Upper lobe of right lung (tissue), 1 donor: Measurements from ENCODE around the gene HMGN3. TPM values are rescaled to one million over a fixed set of nuclear protein-coding genes. Genes with fewer than 3 reads are reported as not detected.

Experiments used
- ATAC-seq: fragments of 200-7000 bp; cut with Tn5 transposase; one replicate; pipeline ENCODE4 v1.9.1; 2020; ENCODE audit warnings: mild to moderate bottlenecking, moderate library complexity
- DNase-seq: peaks from one replicate; pipeline ENCODE4 v3.0.0-alpha.2; 2020
- H3K27ac ChIP-seq: fragments of 200-600 bp; one replicate; pipeline ENCODE4 v1.8.0; 2022
- H3K27me3 ChIP-seq: fragments of 200-600 bp; one replicate; pipeline ENCODE4 v1.8.0; 2022; ENCODE audit warnings: mild to moderate bottlenecking
- H3K36me3 ChIP-seq: fragments of 200-600 bp; one replicate; pipeline ENCODE4 v1.8.0; 2022
- H3K4me1 ChIP-seq: fragments of 200-600 bp; one replicate; pipeline ENCODE4 v1.8.0; 2022
- H3K4me3 ChIP-seq: fragments of 200-600 bp; one replicate; pipeline ENCODE4 v1.8.0; 2022; ENCODE audit warnings: mild to moderate bottlenecking
- H3K9me3 ChIP-seq: fragments of 200-600 bp; one replicate; pipeline ENCODE4 v1.8.0; 2022
- CTCF ChIP-seq: fragments of 200-600 bp; IDR thresholded peaks from one replicate; pipeline ENCODE4 v1.8.0; 2022; ENCODE audit warnings: antibody characterized with exemption
- intact Hi-C: fragments of 100-400 bp; cut with DNase I; formaldehyde crosslinking; loops from one replicate; pipeline ENCODE4 v1.11.0; 2022
- total RNA-seq: library from RNA; stranded (reverse); fragmentation: NEBNext Ultra II Directional; extraction: Animal tissue kit (Norgen Biotek cat#: 25700); gene quantifications from one replicate; pipeline ENCODE4 v1.2.1, GENCODE V29; 2021
- donor health status: DM: no; HTN: yes; CAD: no; lungs with severe emphysema.

Gene HMGN3
- total RNA-seq, 1 donor from 2014 or later: 69.8 TPM

- no peak for TF ChIP-seq CTCF
- Histone ChIP-seq H3K27me3 (no peaks in the 10 kb centered on the region), H3K36me3 (no peaks in the 10 kb centered on the region), H3K4me1 (peaks cover 18% of the 10 kb centered on the region), H3K4me3 (no peak overlapping the region), H3K9me3 (no peaks in the 10 kb centered on the region), H3K27ac (no peak overlapping the region)
- DNase-seq (no peak), ATAC-seq (no peak)
- intact Hi-C loops: no loop called here
These were observed 2.8 kb downstream of the HMGN3 start for GRCh38 chr6:79231666-79232065.

GRCh38 chr6:79231101-79231500 is 3.4 kb downstream of the HMGN3 start:
- TF ChIP-seq CTCF: no peak
- intact Hi-C loops: no loop called here
- H3K9me3 ChIP-seq: no peaks in the 10 kb centered on the region
- peaks cover 18% of the 10 kb centered on the region for H3K4me1 ChIP-seq
- H3K27me3 ChIP-seq: no peaks in the 10 kb centered on the region
- ATAC-seq (no peak), DNase-seq (no peak)
- no peak overlapping the region for H3K4me3 ChIP-seq
- no peak overlapping the region for H3K27ac ChIP-seq
- H3K36me3 ChIP-seq: no peaks in the 10 kb centered on the region

DNA sequence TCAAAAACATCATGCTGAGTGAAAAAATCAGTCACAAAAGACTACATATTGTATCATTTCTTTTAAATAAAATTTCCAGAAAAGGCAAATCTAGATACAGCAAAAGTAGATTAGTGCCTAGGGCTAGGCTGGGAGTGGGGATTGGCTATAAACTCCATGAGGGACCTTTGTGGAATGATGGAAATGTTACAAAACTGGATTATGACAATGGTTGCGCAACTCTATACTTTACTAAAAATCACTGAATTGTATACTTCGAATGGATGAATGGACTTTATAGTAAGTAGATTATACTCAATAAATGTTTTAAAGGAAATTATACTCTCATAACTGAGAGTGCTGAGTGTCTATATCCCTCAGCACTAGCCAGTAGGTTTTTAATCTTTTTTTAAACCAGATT is 4.3 kb downstream of the HMGN3 start:
- H3K27ac ChIP-seq: no peak overlapping the region
- TF ChIP-seq CTCF: no peak
- H3K4me1 ChIP-seq: peaks cover 18% of the 10 kb centered on the region
- no peak for DNase-seq
- H3K4me3 ChIP-seq: no peak overlapping the region
- no peak for ATAC-seq
- no peaks in the 10 kb centered on the region for H3K36me3 ChIP-seq
- no peaks in the 10 kb centered on the region for H3K9me3 ChIP-seq
- intact Hi-C loops: no loop called here
- no peaks in the 10 kb centered on the region for H3K27me3 ChIP-seq

DNA sequence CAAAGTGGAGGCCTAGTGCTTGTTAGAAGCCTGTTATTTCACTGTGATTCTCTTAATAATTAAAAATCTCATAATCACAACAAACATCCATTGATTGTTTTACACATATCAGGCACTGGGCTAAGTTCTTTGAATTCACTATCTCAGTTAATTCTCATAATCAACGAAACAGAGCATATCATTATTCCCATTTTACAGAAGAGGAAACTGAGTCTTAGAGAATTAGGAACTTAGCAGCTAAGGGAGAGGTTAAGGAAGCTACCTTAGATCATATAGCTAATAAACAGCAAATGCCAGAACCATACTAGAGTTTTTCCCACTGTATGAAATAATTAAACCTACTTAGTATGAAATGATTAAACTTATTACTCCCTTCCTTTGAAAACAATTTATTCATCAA is 7.0 kb downstream of the HMGN3 start:
- H3K27me3 ChIP-seq: no peaks in the 10 kb centered on the region
- no peaks in the 10 kb centered on the region for H3K9me3 ChIP-seq
- TF ChIP-seq CTCF: no peak
- H3K27ac ChIP-seq: no peak overlapping the region
- ATAC-seq (no peak), DNase-seq (no peak)
- H3K36me3 ChIP-seq: peaks cover 3% of the 10 kb centered on the region
- no peak overlapping the region for H3K4me3 ChIP-seq
- peaks cover 10% of the 10 kb centered on the region for H3K4me1 ChIP-seq
- intact Hi-C loops: no loop called here

GRCh38 chr6:79226660-79227059 is 7.8 kb downstream of the HMGN3 start:
- intact Hi-C loops: no loop called here
- H3K27me3 ChIP-seq: no peaks in the 10 kb centered on the region
- no peak for ATAC-seq
- no peak overlapping the region for H3K27ac ChIP-seq
- H3K4me1 ChIP-seq: peaks cover 9% of the 10 kb centered on the region
- no peak for TF ChIP-seq CTCF
- no peaks in the 10 kb centered on the region for H3K9me3 ChIP-seq
- DNase-seq: no peak
- no peak overlapping the region for H3K4me3 ChIP-seq
- peaks cover 3% of the 10 kb centered on the region for H3K36me3 ChIP-seq
